HEK293T (cell line): Measurements from ENCODE around the gene AGPS.

Experiments used
- ARNT ChIP-seq: fragments of 450-650 bp; IDR thresholded peaks from 2 replicates; pipeline ENCODE4 v1.6.1; 2017; ENCODE audit warnings: mild to moderate bottlenecking
- BHLHE40 ChIP-seq: fragments of 450-650 bp; IDR thresholded peaks from 2 replicates; pipeline ENCODE4 v1.6.1; 2016; ENCODE audit warnings: mild to moderate bottlenecking, moderate library complexity, borderline replicate concordance
- ELF4 ChIP-seq: fragments of 450-650 bp; IDR thresholded peaks from 2 replicates; pipeline ENCODE4 v1.6.1; 2017; ENCODE audit warnings: antibody characterized with exemption
- FOXA1 ChIP-seq: fragments of 450-650 bp; IDR thresholded peaks from 2 replicates; pipeline ENCODE4 v1.6.1; 2016; ENCODE audit warnings: mild to moderate bottlenecking
- FOXM1 ChIP-seq: fragments of 450-650 bp; IDR thresholded peaks from 2 replicates; pipeline ENCODE4 v1.6.1; 2017; ENCODE audit warnings: mild to moderate bottlenecking, borderline replicate concordance
- HDGF ChIP-seq: fragments of 450-650 bp; IDR thresholded peaks from 2 replicates; pipeline ENCODE4 v1.6.1; 2017; ENCODE audit warnings: antibody characterized with exemption, borderline replicate concordance
- L3MBTL2 ChIP-seq: fragments of 450-650 bp; conservative IDR thresholded peaks from 2 replicates; pipeline ENCODE4 v1.6.1; 2016; ENCODE audit warnings: mild to moderate bottlenecking
- PKNOX1 ChIP-seq: fragments of 450-650 bp; IDR thresholded peaks from 2 replicates; pipeline ENCODE4 v1.6.1; 2016
- SP1 ChIP-seq: fragments of 450-650 bp; IDR thresholded peaks from 2 replicates; pipeline ENCODE4 v1.6.1; 2017
- SUZ12 ChIP-seq: fragments of 450-650 bp; IDR thresholded peaks from 2 replicates; pipeline ENCODE4 v1.6.1; 2016; ENCODE audit warnings: mild to moderate bottlenecking
- TARDBP ChIP-seq: fragments of 450-650 bp; IDR thresholded peaks from 2 replicates; pipeline ENCODE4 v1.6.1; 2016

- TF ChIP-seq PKNOX1, result no peak
- no peak for TF ChIP-seq SUZ12
- TF ChIP-seq SP1, result no peak
- no peak for TF ChIP-seq ELF4
- no peak for TF ChIP-seq HDGF
- TF ChIP-seq FOXM1, result no peak
- TF ChIP-seq L3MBTL2, result no peak
- TF ChIP-seq FOXA1, result no peak
- TF ChIP-seq TARDBP, result no peak
- TF ChIP-seq ARNT, result no peak
- no peak for TF ChIP-seq BHLHE40
Measured at GRCh38 chr2:177449159-177449558, 56.6 kb downstream of the AGPS start.
